ENCODE results near the gene DUSP19.

GRCh38 chr2:183078163-183078463 lies 434 bp upstream of the DUSP19 start:
- TF ChIP-seq CTCF (IDR thresholded peaks at IDR 0.05; ENCODE audit: low read depth, low read length, poor library complexity, severe bottlenecking), result no peak
- TF ChIP-seq EZH2phosphoT487 (IDR thresholded peaks at IDR 0.05; ENCODE audit: borderline replicate concordance, low read length), result no peak

All from DOHH2 (cell line).